Posterior vena cava (tissue), 2 donors: ENCODE measurements around the gene TOMM40. TPM values are rescaled to one million over a fixed set of nuclear protein-coding genes. Genes with fewer than 3 reads are reported as not detected.
A peak's percentile ranks its signal among the peaks of the same experiment; 100 is the strongest.
"Not testable (repeated sequence)": the region's sequence is repeated elsewhere in the genome, so short reads cannot be mapped to it uniquely, and the experiment has no call there.

Experiments used
- DNase-seq: peaks from one replicate; pipeline ENCODE4 v3.0.0-alpha.2; 2020; ENCODE audit warnings: low spot score
- intact Hi-C, 2 donors: fragments of 100-400 bp; cut with DNase I; formaldehyde crosslinking; loops; one replicate each; pipeline versions ENCODE4 v1.14.1 to v1.14.2; 2022 to 2023
- long read RNA-seq, 2 donors: library from polyadenylated mRNA; unstranded; transcript quantifications; one replicate each; pipeline ENCODE4 v2.0.0, GENCODE V29; 2020 to 2021
- total RNA-seq, 2 donors: library from RNA; stranded (reverse); fragmentation: NEBNext Ultra II Directional; extraction: Animal tissue kit (Norgen Biotek cat#: 25700); gene quantifications; one replicate each; pipeline ENCODE4 v1.2.1, GENCODE V29; 2021
- donor health status: DM: yes; HTN: yes; CAD: no.
- donor health status: DM: yes; HTN: yes; CAD: no.

Gene TOMM40
- total RNA-seq: 10 to 100 TPM; 27.8 to 29.9 TPM
- long read RNA-seq, donor 1, transcript TOMM40-203 (9 exons, 1,725 nt): minor isoform, 7 of 45 reads
- long read RNA-seq, donor 1, transcript TOMM40-202 (10 exons, 1,709 nt): major isoform, 32 of 45 reads
- long read RNA-seq, donor 1, partial matches to known transcripts: 1 of 45 reads
- long read RNA-seq, donor 1, other reads (novel, unspliced or antisense): 1 of 45 reads
- long read RNA-seq, donor 2, transcript TOMM40-203 (9 exons, 1,725 nt): minor isoform, 7 of 19 reads
- long read RNA-seq, donor 2, transcript TOMM40-202 (10 exons, 1,709 nt): major isoform, 8 of 19 reads
- long read RNA-seq, donor 2, partial matches to known transcripts: 0 of 19 reads
- long read RNA-seq, donor 2, other reads (novel, unspliced or antisense): 4 of 19 reads

GRCh38 chr19:44891016-44891882 is at the start of gene TOMM40:
Gene TOMM40 (plus strand): TSS chr19:44891254. CDS start chr19:44891416, 162 bp downstream.
- intact Hi-C loops: loop anchor here in 1 of 2 donors (5.0 kb wide), 1 partner anchor 44 kb away; the partner anchor contains the start of gene NECTIN2
- peak; percentile 100 for DNase-seq

GRCh38 chr19:44845286-44845611 is 45.8 kb upstream of the TOMM40 start:
- intact Hi-C loops: loop anchor here in 1 of 2 donors (2.0 to 5.0 kb wide), 2 partner anchors 46 to 47 kb away; partner anchors contain the start of gene TOMM40
- no peak for DNase-seq

GRCh38 chr19:44845612-44846454 is 45.2 kb upstream of the TOMM40 start, which contains the start of gene NECTIN2:
Gene NECTIN2 (plus strand): TSS chr19:44846297. CDS start chr19:44846526, 229 bp downstream.
- DNase-seq: peak; percentile 100
- intact Hi-C loops: loop anchor here in 1 of 2 donors (2.0 to 5.0 kb wide), 2 partner anchors 46 to 47 kb away; partner anchors contain the start of gene TOMM40

- DNase-seq: no peak
- intact Hi-C loops: loop anchor here in 1 of 2 donors (5.0 kb wide), 1 partner anchor 46 kb away; the partner anchor contains the start of gene TOMM40
These were observed 44.5 kb upstream of the TOMM40 start for GRCh38 chr19:44846455-44847143.

DNA sequence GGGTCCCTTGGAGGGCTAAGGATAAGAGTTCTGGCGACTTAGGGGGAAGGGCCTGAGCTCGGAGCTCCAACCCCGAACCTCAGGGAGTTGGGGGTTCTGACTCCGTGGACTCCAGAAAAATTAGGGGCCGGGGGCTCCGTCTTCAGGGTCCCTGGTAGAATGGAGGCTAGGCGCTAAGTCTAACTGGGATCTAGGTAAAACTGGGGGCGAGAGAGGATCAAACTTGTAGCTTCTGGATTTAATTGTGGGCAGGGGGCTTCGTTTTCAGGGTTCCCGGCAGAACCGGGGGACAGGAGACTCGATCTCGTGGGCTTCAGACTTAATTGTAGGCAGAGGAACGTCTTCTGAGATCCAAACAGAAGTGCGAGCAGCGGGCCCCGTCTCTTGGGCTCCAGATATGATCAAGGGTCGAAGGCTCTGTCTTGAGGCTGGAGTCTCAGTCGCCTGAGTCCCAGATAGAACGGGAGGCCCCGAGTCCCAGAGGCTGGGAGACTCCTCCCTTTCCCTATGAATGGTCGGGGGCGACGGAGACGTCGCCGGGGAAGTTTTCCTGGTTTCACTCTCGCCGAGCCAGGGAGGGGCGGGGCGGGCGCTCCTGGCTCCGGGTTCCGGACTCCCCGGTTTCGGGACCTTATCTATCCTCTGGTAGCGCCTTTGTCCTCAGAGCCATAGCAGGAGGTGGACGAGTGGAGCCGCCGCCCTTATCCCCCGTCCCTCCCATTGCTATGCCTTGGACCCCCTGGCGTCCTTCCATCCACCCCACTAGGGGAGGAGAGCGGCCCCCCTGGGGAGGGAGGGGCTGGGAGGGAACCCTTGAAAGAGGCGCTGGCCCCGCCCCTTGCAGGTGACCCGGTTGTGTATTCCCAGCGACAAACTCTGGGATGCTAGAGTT is 43.7 kb upstream of the TOMM40 start:
- peak; percentile 91 for DNase-seq
- intact Hi-C loops: loop anchor here in 1 of 2 donors (5.0 kb wide), 1 partner anchor 45 kb away; the partner anchor contains the start of gene TOMM40

- intact Hi-C loops: loop anchor here in 1 of 2 donors (5.0 kb wide), 1 partner anchor 44 kb away; the partner anchor contains the start of gene TOMM40
- no peak for DNase-seq
These were observed 42.8 kb upstream of the TOMM40 start for GRCh38 chr19:44848036-44848811.

GRCh38 chr19:44848812-44849447 is 42.1 kb upstream of the TOMM40 start:
- DNase-seq: no peak

GRCh38 chr19:44850641-44851109 is 40.4 kb upstream of the TOMM40 start:
- intact Hi-C loops: no loop called here
- DNase-seq: no peak

More at GRCh38 chr19:44848812-44849447, 42.1 kb upstream of the TOMM40 start:
- intact Hi-C loops: loop anchor here in 1 of 2 donors (5.0 kb wide), 1 partner anchor 43 kb away; the partner anchor contains the start of gene TOMM40

GRCh38 chr19:44851427-44851826 is 39.6 kb upstream of the TOMM40 start:
- intact Hi-C loops: no loop called here
- no peak for DNase-seq

DNA sequence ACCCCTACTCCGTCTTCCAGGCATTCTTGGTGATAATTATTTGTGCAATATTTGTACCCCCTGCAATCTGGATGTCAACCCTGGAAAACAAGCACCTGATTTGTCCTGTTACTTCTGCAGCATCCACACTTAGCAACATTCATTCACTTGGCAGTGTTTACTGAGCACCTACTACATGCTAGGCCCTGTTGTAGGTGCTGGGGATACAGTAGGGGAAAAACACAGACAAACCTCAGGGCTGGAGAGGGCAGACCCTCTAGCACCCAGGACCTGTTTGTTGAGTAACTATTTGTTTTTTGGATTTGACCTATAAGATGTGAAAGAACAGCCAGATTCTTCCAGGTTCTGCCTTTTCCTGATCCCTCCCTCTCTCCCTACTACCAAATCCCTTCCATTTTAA is 35.4 kb upstream of the TOMM40 start:
- no peak for DNase-seq
- intact Hi-C loops: no loop called here

DNA sequence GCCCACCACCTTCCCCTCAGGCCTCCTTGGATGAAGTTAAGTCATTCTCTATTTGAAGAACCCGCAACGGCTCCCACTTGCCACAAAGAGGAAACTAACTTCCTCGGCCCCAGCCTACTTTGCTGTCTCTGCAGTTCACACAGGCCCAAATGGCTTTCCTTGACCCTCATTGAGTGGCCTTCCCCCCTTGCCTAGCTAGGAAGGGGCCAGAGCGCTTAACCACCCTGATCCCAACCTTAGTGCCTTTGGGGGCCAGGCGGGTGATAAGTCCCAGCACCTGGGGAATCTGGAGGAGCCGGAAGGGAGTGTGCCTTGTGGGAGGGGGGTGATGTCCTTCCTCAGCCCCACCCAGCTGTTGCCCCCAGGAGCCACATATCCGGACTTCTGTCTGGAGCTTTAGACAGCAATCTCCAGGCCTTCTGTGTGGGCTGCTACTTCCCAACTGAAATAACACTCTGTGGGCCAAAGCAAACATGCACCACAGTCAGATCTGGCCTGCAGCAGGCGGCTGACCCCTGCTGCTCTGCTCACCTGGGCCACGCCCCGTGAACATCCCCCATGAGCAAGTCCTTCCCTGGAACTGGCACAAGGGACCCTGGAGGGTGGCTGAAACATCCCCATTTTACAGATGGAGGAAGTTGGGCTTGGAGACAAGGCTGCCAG is 34.5 kb upstream of the TOMM40 start:
- no peak for DNase-seq
- intact Hi-C loops: no loop called here

DNA sequence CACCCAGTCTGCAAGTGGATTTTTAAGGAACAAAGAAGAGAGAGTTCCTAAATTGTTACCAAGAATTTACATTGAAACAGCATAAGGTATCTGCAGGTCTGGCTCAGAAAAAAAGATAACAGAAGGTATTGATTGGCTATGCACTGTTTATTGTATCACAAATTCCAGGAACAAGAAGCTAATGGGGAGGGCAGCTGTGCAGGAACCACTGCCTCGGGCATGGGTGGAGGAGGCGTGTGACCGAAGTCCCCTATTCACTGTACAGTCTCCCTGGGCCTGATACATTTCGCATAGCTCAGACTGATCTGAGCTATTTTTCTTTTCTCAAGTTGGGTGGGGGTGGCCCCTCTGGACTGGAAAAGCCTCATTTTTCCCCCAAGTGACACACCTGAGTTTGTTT is 33.2 kb upstream of the TOMM40 start:
- no peak for DNase-seq
- intact Hi-C loops: no loop called here

- DNase-seq, intact Hi-C loops: not testable (repeated sequence)
These were observed 29.5 kb upstream of the TOMM40 start for GRCh38 chr19:44861576-44861975.

DNA sequence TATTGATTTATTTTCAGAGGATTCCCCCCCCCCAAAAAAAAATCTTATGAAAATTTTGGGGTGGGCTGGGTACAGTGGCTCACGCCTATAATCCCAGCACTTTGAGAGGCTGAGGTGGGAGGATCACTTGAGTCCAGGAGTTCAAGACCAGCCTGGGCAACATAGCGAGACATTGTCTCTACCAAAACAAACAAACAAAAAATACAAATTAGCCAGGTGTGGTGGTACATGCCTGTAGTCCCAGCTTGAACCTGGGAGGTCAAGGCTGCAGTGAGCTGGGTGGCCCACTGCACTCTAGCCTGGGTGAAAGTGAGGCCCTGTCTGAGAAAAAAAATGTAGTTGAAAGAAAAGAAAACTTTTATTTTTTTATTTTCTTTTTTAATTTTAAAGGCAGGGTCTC is 27.1 kb upstream of the TOMM40 start:
- intact Hi-C loops: no loop called here
- DNase-seq: no peak

DNA sequence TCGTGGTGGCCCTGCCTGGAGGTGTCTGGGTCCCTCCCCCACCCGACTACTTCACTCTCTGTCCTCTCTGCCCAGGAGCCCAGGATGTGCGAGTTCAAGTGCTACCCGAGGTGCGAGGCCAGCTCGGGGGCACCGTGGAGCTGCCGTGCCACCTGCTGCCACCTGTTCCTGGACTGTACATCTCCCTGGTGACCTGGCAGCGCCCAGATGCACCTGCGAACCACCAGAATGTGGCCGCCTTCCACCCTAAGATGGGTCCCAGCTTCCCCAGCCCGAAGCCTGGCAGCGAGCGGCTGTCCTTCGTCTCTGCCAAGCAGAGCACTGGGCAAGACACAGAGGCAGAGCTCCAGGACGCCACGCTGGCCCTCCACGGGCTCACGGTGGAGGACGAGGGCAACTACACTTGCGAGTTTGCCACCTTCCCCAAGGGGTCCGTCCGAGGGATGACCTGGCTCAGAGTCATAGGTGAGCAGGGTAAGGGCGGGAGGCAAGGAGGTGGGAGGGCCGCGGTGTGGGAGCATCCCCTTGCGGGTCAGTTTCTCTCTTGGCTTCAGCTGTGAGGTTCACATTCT is 25.8 kb upstream of the TOMM40 start:
- intact Hi-C loops: no loop called here
- DNase-seq: no peak
